HS-27A (cell line): Measurements from ENCODE around the gene TMEM170A.
"Not testable (repeated sequence)": the region's sequence is repeated elsewhere in the genome, so short reads cannot be mapped to it uniquely, and the experiment has no call there.

Experiments used
- DNase-seq: peaks from one replicate; pipeline ENCODE4 v3.0.0-alpha.2; 2012; ENCODE audit warnings: low read depth, missing footprints

Gene TMEM170A

DNA sequence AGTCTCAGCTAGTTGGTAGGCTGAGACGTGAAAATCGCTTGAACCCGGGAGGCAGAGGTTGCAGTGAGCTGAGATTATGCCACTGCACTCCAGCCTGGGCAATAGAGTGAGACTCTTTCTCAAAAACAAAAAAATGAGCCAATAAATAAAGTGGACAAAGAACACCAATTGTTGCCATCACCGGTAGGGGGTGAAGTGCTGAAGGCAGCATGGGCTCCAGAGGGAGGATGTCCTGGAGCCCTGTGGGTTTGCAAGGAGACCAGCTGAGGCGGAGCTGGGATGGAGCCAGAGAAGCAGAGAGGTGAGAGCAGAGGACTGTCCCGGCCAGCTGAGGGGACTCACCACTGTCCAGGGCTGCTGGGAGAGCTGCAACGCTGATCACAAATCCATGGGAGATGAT lies 17.0 kb upstream of the TMEM170A start:
- no peak for DNase-seq

DNA sequence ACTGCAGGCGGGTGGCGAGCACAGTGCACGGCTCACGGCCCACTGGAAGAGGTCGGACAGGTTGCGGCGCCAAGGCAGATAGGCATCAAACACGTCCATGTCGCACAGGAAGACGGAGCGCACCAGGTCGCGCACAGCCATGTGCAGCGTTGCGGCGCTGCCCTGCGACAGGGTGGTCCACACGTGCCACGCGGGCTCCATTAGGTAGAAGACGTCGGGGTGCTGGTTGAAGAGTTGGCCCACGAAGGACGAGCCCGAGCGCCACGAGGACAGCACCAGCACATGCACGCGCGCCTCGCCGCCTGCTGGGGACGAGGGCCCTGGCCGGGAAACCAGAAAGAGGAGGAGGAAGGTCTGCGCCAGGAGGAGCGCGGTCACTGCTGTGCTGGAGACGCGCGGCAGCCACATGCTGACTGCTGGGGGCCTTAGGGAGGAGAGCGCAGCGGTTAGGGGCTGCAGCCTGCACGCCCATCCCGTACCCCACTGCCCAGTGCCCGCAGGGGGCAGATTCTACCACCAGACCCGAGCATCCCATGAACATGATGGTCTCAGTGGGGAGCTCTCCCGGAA lies 15.0 kb upstream of the TMEM170A start:
- DNase-seq, result no peak

DNA sequence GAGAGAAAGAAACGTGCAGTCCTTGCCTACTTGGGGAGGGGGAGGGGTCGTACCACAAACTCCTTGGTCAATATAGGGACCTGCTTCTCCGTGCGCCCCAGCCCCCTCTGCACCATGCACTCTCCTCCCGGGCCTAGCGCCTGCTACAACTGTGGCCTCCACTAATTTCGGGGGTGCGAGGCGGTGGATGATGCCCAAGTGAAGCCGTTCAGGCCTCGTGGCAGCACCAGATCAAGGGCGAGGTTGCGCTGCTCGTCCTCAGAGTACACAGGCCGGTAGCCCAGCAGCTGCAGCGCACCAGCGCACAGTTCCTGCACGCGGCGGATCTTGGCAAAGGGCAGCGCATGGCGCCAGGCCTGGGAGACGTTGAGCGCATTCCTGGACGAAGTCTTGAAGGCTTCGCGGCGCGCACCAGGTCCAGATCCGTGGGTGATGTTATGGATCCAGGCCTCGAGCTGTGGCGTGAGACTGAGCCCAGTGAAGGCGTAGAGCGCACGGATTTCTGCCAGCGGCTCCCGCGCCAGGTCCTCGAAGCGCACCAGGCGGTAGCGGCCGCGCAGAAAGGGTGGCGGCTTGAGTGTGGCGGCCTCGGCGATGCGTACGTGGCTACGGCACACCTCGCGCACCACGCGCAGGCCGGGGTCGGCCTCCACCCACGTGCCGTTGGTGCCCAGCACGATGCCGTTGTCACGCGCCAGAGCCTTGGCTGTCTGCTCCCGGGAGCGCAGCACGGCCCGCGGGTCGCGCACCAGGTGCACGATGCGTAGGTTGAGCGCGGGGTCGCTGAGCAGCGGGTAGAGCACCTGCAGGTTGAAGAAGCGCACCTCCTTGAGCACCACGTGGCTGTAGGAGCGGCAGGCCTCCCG lies 14.2 kb upstream of the TMEM170A start:
- no peak for DNase-seq

GRCh38 chr16:75477680-75478473 lies 13.4 kb upstream of the TMEM170A start:
- no peak for DNase-seq

- DNase-seq, result no peak
These were observed 12.3 kb upstream of the TMEM170A start for GRCh38 chr16:75476817-75477216.

DNA sequence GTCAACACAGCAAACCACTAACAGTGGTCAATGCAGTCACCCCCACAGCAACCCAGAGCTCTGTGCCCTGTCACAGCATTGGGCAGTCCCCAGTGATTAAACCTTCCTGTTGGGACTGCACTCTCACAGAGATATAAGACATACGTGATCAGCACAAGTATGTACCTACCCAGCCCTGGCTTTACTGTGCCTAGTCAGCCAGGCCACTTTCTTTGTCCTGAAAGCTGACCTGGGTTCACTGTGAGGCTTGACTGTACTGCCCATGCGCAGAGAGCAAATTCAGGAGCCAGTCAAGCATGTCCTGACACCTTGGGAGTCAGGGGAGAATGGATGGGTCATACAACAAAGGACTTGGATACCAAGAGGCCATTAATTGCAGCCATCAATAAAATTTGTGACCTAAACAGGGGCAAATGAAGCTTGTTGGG lies 10.9 kb upstream of the TMEM170A start:
- no peak for DNase-seq

- DNase-seq, result no peak
These were observed 8.7 kb upstream of the TMEM170A start for GRCh38 chr16:75472908-75473877.

DNA sequence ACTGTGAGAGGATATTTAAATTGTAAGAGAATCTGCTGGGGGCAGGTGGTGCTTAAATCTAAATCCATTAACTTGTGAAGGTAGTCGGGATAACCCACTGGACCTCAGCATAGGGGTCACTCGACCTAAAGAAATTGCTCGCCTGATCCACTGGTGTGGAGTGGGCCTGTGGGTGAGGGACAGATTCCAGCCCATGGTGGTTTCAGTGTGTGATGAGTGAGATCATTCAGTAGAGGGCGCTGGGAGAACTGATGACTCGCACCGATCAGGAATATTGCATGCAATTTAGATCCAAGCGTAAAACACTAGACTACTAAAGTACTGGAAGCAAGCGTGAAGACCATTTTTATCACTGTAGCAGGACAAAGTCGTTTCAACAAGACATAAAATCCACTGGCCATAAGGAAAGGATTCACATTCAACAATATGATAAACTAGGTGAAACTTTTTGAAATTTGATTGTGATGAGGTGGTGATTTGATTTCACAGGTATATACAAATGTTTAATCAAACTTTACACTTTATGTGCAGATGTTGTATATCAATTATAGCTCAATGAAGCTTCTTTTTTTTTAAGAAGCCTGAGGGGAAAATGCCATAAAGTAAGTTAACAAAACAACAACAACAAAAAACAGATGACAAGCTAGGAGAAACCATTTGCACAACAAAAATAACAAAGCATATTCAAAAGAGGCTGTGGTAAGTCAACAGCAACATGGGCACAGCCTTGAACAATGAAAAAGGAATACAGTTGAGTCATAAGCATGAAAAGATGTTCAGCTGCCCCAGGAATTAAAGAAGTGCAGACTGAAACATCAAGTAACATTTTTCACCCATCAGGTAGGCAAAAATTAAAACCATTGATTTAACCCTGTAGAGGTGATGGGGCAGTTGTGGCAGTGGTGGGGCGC lies 7.5 kb upstream of the TMEM170A start:
- no peak for DNase-seq

GRCh38 chr16:75466760-75467159 lies 2.3 kb upstream of the TMEM170A start:
- DNase-seq, result no peak

- DNase-seq, result not testable (repeated sequence)
These were observed 934 bp downstream of the TMEM170A start for GRCh38 chr16:75463389-75464121.

GRCh38 chr16:75462806-75463205 lies 1.7 kb downstream of the TMEM170A start:
- DNase-seq, result no peak

DNA sequence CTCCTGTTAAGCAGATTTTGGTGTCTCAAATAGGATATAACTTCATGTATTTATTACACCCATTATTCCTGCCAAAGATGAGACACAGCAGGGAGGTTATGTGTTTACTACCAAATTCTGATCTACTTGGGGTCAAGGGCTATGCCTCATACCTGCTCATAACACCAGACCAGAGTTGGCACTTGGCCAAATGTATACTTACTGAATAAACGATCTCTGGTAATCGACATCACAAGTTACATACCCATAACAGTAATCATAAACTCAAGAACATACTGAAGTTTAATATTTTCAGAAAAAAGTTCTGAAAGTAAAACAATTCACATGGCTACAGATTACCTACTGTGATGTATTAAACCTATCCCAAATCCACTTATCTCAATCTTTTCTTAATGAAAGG lies 2.9 kb downstream of the TMEM170A start:
- DNase-seq, result no peak

- DNase-seq, result no peak
These were observed 4.0 kb downstream of the TMEM170A start for GRCh38 chr16:75460446-75460845.

DNA sequence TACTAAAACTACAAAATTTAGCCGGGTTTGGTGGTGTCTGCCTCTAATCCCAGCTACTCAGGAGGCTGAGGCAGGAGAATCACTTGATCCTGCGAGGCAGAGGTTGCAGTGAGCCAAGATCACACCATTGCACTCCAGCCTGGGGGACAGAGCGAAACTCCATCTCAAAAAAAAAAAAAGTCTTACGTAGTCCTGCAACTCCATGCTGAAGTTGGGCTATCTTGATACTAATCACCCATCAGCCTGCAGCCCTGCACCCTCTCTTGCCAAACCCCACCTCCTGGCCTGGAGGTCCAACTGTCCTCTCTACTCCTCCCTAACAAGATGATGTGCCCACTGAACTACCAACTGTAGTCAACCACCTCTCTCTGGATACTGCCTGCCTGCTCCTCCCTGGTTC lies 4.8 kb downstream of the TMEM170A start:
- DNase-seq, result no peak

GRCh38 chr16:75458439-75458838 lies 6.0 kb downstream of the TMEM170A start:
- no peak for DNase-seq

DNA sequence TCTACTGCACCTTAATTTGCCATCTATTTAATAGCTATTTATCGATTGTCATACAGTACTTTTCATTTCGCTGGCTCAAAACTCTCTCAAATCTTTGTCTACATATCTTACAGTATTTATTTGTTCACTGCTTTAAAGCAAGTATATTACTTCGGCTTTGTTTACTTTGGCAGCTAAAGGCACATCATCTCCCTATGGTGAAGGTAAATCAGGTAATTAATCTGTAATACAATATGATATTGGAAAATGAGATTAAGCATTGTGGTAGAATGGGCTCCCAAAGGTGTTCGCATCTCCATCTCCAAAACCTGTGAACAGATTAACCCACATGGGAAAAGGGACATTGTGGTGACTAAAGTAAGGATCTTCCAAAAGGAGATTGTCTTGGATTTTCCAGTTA lies 6.5 kb downstream of the TMEM170A start:
- no peak for DNase-seq

DNA sequence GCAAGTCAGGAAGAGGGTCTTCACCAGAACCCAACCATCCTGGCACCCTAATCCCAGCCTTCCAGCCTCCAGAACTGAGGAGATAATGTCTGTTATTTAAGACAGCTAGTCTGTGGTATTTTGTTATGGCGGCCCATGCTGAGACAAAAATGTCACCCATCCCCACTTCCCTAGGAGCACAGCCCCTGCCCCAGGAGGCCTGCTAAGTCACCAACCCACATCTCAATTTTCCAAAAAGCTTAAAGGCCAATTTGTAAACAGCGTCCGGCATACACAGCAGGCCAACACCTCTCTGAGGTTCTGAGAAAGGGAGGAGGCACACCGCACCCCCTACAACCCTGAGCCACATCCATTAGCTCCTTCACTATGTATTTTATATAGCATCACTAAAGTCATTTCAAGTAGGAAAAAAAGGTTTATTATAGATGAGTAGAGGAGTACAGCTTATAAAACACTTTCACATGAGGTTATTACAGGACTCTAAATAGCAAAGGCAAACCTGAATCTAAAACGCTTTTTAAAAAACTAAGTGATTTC lies 6.9 kb downstream of the TMEM170A start:
- DNase-seq, result no peak

GRCh38 chr16:75456971-75457370 lies 7.5 kb downstream of the TMEM170A start:
- DNase-seq, result no peak

DNA sequence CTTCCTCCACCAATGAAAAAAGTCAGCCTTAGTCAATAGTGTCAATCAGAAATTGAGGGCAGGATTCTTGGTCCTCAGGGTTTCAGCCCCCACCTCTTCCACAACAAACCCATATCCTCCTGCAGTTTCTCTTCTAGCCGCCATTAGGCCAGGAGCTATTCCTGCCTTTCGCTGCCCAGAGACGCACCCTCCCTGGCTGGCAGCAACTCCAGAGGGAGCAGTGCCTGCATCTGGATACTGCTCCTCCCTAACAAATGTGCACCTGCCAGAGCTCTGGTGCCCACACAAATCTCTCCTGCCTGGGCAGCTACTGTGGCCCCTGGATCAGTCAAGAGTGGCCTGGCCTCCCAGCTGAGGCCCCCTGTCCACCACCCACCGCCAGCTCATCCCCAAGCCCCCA lies 8.0 kb downstream of the TMEM170A start:
- not testable (repeated sequence) for DNase-seq

- DNase-seq, result no peak
These were observed 8.8 kb downstream of the TMEM170A start for GRCh38 chr16:75455677-75456076.
